SKM-1 treated with dmso at 0.1 percent for 144 hours (cell line): Measurements from ENCODE around the gene DYNC1I1.

ENCODE experiments used
- DNase-seq: peaks from one replicate; lab custom pipeline; 2025; ENCODE audit not compliant: unreplicated experiment; lab: John Stamatoyannopoulos, UW

DYNC1I1 gene

GRCh38 chr7:95788884-95789283 is 16.5 kb downstream of the DYNC1I1 start:
- DNase-seq, result no peak

GRCh38 chr7:95793658-95794057 is 21.3 kb downstream of the DYNC1I1 start:
- DNase-seq, result no peak

DNA sequence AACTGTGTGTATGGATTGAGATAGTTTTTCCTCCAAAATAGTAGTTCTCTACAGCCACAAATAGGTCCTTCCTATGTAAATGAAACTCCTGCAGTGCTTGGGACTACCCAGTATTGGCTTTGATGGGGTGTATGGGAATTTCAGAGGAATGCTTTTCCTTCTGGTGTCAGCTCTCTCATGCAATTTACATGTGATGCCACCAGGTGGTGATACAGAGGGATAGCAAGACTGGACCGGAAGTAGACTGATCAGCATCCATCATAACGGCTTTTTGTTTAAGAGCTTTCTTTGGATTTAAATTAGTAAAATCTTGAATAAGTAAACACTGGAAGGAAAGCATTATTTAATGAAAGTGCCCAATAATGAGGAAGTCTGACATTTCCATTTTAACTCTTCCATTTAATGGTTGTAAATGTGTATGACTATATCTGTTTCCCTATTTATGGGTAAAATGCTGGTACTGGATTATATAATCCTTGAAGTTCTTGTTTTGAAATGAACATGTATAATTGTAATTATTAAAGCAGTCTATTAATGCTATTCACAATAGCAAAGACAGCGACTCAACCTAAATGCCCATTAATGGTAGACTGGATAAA is 22.7 kb downstream of the DYNC1I1 start:
- DNase-seq, result peak; percentile 13

GRCh38 chr7:95796617-95797016 is 24.3 kb downstream of the DYNC1I1 start:
- DNase-seq, result no peak

DNA sequence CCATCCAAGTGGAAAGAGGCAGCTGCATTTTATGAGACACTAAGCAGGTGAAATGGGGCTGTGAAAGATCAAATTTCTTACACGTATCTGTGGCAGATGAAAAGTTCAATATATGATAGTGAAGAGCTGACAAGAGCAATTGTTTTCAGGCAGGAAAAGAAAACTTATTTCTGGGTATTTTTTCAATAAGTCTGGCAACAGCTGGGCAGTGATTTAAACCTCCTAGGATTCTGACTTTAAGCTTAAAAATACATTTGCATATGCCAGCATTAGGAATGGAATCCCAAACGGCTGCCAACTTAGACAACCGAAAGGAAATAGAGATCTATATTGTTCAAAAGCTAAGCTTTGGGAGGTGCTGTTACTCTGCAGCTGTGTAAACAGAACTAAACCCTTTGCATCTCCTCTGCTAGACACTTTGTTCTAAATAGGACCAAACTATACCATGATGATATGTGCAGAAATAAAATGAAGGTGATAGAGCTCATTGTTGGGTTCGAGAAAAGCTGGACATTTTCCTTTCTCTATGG is 26.1 kb downstream of the DYNC1I1 start:
- no peak for DNase-seq

GRCh38 chr7:95800787-95801186 is 28.4 kb downstream of the DYNC1I1 start:
- DNase-seq, result no peak

DNA sequence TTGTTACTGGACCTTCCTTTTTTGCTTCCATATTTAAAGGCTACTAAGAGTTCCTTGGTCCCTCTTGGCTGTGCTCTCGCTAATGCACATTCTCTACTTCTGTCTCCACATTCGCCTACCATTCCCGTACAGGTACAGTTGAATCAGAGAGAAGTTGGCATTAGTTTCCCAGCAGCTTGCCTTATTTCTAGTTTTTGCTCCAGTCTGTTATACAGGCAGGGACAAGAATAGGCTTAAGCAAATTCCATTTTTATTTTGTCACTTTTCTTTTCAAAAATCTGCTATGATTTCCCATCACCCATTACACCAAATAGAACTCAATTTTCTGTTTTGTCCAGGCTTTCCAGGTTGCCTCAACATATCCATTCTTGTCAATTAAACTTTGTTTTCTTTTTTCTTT is 29.9 kb downstream of the DYNC1I1 start:
- DNase-seq, result no peak

GRCh38 chr7:95804052-95804451 is 31.7 kb downstream of the DYNC1I1 start:
- DNase-seq, result no peak

DNA sequence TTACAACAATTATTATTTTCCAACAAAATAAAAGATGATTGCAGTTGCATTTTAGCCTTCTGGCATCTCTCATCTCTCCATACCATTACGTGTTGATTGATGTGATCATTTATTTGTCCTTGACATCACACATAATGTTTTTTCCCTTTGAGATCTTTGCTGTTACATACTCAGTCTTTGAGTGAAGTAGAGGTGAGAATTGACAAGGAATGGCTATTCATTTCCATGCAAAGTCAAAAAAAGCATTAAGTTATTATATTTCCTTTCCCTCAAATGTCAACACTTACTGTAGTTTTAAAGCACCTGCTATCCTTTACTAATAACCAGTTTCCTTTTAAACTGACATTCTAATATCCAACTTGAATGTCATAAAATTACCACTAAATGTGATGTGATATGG is 33.6 kb downstream of the DYNC1I1 start:
- no peak for DNase-seq

GRCh38 chr7:95808396-95808795 is 36.0 kb downstream of the DYNC1I1 start:
- DNase-seq, result no peak

- DNase-seq, result no peak
Observed at GRCh38 chr7:95811846-95812445, 39.6 kb downstream of the DYNC1I1 start.

GRCh38 chr7:95814721-95815120 is 42.4 kb downstream of the DYNC1I1 start:
- DNase-seq, result no peak

DNA sequence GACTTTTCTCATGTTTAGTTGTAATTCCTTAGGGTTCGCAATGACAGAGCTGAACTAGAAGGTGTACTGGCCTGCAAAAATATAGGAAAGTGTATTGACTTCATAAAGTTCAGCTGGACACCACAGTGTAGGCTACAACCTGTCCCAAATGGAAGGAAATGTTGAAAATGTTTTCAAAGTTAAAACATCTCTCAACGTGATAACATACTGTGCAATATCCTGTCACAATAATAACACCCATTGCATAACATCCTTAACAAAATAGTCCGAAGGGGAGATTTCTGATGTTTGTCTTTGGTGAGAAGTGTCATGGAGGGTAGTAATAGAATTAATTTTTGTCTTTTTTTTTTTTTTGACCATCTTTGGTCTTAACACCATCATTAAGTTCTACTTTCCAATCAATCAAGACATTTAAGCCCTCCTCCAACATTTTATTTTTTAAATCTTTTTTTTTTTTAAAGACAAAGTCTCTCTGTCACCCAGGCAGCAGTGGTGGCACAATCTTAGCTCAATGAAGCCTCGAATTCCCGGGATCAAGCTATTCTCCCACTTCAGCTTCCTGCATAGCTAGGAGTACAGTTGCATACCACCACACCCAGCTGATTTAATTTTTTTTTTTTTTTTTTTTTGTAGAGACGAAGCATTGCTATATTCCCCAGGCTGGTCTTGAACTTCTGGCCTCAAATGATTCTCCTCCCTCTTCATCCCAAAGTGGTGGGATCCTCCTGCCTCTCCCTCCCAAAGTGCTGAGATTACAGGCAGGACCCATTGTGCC is 45.7 kb downstream of the DYNC1I1 start:
- DNase-seq, result no peak

- no peak for DNase-seq
Observed at GRCh38 chr7:95820778-95821177, 48.4 kb downstream of the DYNC1I1 start.

DNA sequence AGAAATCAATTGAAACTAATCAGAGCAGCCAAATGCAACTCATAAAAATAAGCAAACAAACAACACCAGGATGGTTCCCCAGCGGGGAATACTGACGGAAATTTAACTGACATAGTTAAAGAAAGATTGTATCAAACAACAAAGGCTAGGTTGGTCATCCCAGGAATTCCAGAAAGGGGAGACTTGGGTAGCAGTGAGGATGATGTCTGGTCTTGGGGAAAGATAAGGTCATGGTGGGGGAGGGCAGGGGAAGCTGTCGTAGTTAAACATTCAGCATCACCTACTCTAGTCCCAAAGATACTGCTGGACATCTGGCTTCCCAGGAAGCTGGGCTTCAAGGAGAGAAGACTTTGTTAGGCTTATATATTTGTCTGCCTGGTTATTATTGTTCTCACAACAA is 50.4 kb downstream of the DYNC1I1 start:
- DNase-seq, result no peak

GRCh38 chr7:95824616-95825015 is 52.3 kb downstream of the DYNC1I1 start:
- DNase-seq, result no peak

- DNase-seq, result no peak
Observed at GRCh38 chr7:95828824-95829790, 56.8 kb downstream of the DYNC1I1 start.

DNA sequence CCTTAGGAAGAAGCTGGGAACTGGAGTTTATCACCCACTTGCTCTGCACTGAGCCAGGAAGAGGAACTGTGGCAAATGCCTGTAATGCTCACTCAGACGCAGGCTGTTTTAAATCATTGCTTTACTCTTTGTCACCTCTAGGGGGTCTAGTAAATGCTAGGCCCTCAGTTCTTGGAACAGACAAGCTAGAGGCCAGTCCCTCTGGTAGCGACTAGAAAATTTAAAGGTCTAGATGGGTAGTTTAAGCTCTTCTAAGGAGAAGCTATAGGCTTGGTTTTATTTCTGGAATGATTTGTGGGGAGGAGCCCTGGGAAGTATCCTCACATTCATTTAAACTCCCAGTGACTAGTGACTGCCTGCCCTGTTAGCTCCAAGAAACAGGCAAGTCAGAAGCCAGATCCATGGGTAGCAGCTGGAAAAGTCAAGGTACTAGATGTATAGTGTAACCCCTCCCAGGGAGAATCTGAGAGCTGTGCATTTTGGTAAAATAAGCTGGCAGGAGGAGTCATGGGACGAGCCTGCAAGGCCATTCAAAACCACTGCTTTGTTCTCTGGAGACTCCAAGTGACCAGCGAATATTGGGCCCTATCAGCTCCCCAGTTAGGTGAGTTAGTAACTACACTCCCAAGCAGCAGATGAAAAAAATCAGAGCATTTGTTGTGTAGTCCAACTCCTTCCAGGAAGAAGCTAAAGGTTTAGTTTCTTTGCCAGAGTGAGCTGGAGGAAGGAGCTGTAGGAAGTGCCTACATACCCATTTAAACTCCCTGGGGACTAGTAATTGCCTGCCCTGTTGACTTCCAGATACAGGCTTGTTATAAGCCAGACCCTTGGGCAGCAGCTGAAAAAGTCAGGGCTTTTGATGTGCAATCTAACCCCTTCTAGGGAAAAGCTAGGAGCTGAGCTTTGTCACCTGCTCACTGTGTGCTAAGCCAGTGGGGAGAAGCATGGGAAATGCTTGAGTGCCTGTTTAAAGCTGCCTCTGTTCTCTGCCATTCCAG is 68.9 kb downstream of the DYNC1I1 start:
- DNase-seq, result peak; percentile 17

GRCh38 chr7:95843286-95843685 is 70.9 kb downstream of the DYNC1I1 start:
- DNase-seq, result no peak

DNA sequence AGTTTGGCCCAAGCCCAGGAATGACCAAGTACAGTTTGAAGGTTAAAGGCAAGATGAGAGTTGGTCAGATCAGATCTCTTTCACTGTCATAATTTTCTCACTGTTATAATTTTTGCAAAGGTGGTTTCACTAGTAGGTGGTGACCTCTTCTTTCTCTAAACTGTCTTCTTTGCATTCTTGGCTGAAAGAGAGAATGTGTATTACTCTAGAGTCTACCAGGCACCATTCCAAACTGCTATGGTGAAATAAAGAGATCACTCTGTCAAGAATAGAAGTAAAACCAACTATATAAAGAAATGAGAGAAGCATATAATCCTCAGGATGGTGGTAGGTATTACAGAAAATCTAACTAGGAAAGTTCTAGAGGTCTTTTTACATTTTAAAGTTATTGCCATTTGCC is 72.7 kb downstream of the DYNC1I1 start:
- no peak for DNase-seq
